HepG2 (cell line): ENCODE results near the gene CNTD1. TPM values are rescaled to one million over a fixed set of nuclear protein-coding genes. Genes with fewer than 3 reads are reported as not detected.

Experiments
- ARID4A ChIP-seq: sonication (generic); formaldehyde crosslinking; IDR thresholded peaks from 2 replicates; pipeline ENCODE4 v1.5.0; 2020; ENCODE audit warnings: mild to moderate bottlenecking, missing genetic modification reagents, borderline replicate concordance
- ATF7-NPFF ChIP-seq: sonication (generic); formaldehyde crosslinking; IDR thresholded peaks from 2 replicates; pipeline ENCODE4 v1.8.1; 2023; ENCODE audit warnings: mild to moderate bottlenecking, low read depth, missing genetic modification reagents, moderate library complexity
- EP300 ChIP-seq, 3 experiments: sonication (generic) in 1 of 3; formaldehyde crosslinking in 1 of 3; IDR thresholded peaks; 2 replicates each; pipeline versions ENCODE4 v1.5.1 to v1.6.1; 2011 to 2020; ENCODE audit warnings: low read depth in 2 of 3, low read length in 2 of 3, borderline replicate concordance in 1 of 3, improper control_type of control experiment in 1 of 3, mild to moderate bottlenecking in 1 of 3, missing genetic modification reagents in 1 of 3, moderate library complexity in 1 of 3
- GATAD1 ChIP-seq: IDR thresholded peaks from 2 replicates; pipeline ENCODE4 v1.6.1; 2016; ENCODE audit warnings: missing genetic modification reagents, missing compliant biosample characterization
- IKZF1 ChIP-seq: fragments of 450-650 bp; IDR thresholded peaks from 2 replicates; pipeline ENCODE4 v1.7.1; 2016
- MLX ChIP-seq: IDR thresholded peaks from 2 replicates; pipeline ENCODE4 v1.6.1; 2016
- RAD21 ChIP-seq: fragments of 450-650 bp; formaldehyde crosslinking; IDR thresholded peaks from 2 replicates; pipeline ENCODE4 v1.5.0; 2020; ENCODE audit warnings: mild to moderate bottlenecking
- RBM22 ChIP-seq: fragments of 200-400 bp; formaldehyde crosslinking; optimal IDR thresholded peaks from 2 replicates; pipeline ENCODE3; 2017; ENCODE audit warnings: mild to moderate bottlenecking, low read length, moderate library complexity
- SIX4 ChIP-seq: sonication (generic); formaldehyde crosslinking; IDR thresholded peaks from 2 replicates; pipeline ENCODE4 v1.4.0; 2020; ENCODE audit warnings: missing genetic modification reagents
- UBTF ChIP-seq: sonication (generic); formaldehyde crosslinking; IDR thresholded peaks from 2 replicates; pipeline ENCODE4 v1.4.0; 2020; ENCODE audit warnings: mild to moderate bottlenecking, missing genetic modification reagents
- ZFP36 ChIP-seq: fragments of 150-350 bp; IDR thresholded peaks from 2 replicates; pipeline ENCODE4 v1.6.1; 2018; ENCODE audit warnings: borderline replicate concordance, low read length, low read depth; ENCODE audit not compliant: partially characterized antibody
- ZNF556 ChIP-seq: sonication (generic); formaldehyde crosslinking; IDR thresholded peaks from 2 replicates; pipeline ENCODE4 v1.4.0; 2020; ENCODE audit warnings: mild to moderate bottlenecking, missing genetic modification reagents, borderline replicate concordance
- ZSCAN12 ChIP-seq: sonication (generic); formaldehyde crosslinking; IDR thresholded peaks from 2 replicates; pipeline ENCODE4 v1.9.0; 2021; ENCODE audit warnings: mild to moderate bottlenecking, missing genetic modification reagents
- polyA plus RNA-seq, 8 experiments: library from polyadenylated mRNA; depleted of rRNA in 3 of 8; stranded (reverse) in 7 of 8; unstranded in 1 of 8; fragments of >200 nt; fragmentation: Illumina TruSeq in 4 of 8; extraction: Trizol in 4 of 8; gene quantifications; 2 replicates each; pipeline versions ENCODE4 v1.2.1 to v1.2.3, GENCODE V29; 2011 to 2016; ENCODE audit warnings: low read depth in 4 of 8, missing spikeins in 1 of 8, mixed read lengths in 1 of 8; ENCODE audit not compliant: insufficient read depth in 1 of 8
- total RNA-seq, 5 experiments: library from RNA; depleted of rRNA; stranded (reverse); fragments of >200 nt; fragmentation: Illumina TruSeq; extraction: Trizol; gene quantifications; 2 replicates each; pipeline ENCODE4 v1.2.3, GENCODE V29; 2016; ENCODE audit warnings: low read depth in 1 of 5
- TF ChIP-seq, protein P1 (sequence below): sonication (generic); formaldehyde crosslinking; IDR thresholded peaks from 2 replicates; pipeline ENCODE4 v1.8.1; 2022; ENCODE audit warnings: mild to moderate bottlenecking, missing genetic modification reagents
- TF ChIP-seq, protein P2 (sequence below): sonication (generic); formaldehyde crosslinking; IDR thresholded peaks from 2 replicates; pipeline ENCODE4 v1.4.0; 2020; ENCODE audit warnings: missing genetic modification reagents

The CNTD1 gene
- total and polyA plus RNA-seq, 2 of the 13 experiments (the other 11 are each of a cell fraction or from before 2014, with no cell fraction given), result 0.11 to 0.15 TPM

- TF ChIP-seq, protein P1, sequence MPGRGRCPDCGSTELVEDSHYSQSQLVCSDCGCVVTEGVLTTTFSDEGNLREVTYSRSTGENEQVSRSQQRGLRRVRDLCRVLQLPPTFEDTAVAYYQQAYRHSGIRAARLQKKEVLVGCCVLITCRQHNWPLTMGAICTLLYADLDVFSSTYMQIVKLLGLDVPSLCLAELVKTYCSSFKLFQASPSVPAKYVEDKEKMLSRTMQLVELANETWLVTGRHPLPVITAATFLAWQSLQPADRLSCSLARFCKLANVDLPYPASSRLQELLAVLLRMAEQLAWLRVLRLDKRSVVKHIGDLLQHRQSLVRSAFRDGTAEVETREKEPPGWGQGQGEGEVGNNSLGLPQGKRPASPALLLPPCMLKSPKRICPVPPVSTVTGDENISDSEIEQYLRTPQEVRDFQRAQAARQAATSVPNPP, result 0 out of 2 replicates have a peak, but pooled peaks have one; percentile 28
- TF ChIP-seq SIX4 (peak; percentile 35; the same call in 1 of the 2 replicates), EP300 (IDR thresholded peaks at IDR 0.05; ENCODE audit: low read depth in 2 of 2, low read length in 2 of 2) (peak in 1 of 2 experiments; percentile 26; a peak in 2 of 4 replicates), EP300 (CRISPR knock-in tag; IDR thresholded peaks at IDR 0.05; ENCODE audit: borderline replicate concordance) (peak; percentile 63), UBTF (CRISPR knock-in tag) (peak; percentile 83), ZSCAN12 (peak; percentile 82; the same call in 1 of the 2 replicates), ZNF556 (CRISPR knock-in tag) (peak; percentile 96), MLX (CRISPR knock-in tag) (peak; percentile 84), ARID4A (CRISPR knock-in tag) (peak; percentile 100), ZFP36 (no peak), RAD21 (CRISPR knock-in tag) (peak; percentile 30; the same call in 1 of the 2 replicates), RBM22 (no peak), ATF7-NPFF (CRISPR knock-in tag) (no peak; the same call in none of the 2 replicates), GATAD1 (CRISPR knock-in tag) (peak; percentile 99), IKZF1 (no peak)
- TF ChIP-seq, protein P2, sequence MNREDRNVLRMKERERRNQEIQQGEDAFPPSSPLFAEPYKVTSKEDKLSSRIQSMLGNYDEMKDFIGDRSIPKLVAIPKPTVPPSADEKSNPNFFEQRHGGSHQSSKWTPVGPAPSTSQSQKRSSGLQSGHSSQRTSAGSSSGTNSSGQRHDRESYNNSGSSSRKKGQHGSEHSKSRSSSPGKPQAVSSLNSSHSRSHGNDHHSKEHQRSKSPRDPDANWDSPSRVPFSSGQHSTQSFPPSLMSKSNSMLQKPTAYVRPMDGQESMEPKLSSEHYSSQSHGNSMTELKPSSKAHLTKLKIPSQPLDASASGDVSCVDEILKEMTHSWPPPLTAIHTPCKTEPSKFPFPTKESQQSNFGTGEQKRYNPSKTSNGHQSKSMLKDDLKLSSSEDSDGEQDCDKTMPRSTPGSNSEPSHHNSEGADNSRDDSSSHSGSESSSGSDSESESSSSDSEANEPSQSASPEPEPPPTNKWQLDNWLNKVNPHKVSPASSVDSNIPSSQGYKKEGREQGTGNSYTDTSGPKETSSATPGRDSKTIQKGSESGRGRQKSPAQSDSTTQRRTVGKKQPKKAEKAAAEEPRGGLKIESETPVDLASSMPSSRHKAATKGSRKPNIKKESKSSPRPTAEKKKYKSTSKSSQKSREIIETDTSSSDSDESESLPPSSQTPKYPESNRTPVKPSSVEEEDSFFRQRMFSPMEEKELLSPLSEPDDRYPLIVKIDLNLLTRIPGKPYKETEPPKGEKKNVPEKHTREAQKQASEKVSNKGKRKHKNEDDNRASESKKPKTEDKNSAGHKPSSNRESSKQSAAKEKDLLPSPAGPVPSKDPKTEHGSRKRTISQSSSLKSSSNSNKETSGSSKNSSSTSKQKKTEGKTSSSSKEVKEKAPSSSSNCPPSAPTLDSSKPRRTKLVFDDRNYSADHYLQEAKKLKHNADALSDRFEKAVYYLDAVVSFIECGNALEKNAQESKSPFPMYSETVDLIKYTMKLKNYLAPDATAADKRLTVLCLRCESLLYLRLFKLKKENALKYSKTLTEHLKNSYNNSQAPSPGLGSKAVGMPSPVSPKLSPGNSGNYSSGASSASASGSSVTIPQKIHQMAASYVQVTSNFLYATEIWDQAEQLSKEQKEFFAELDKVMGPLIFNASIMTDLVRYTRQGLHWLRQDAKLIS (CRISPR knock-in tag), result no peak
These were observed 34.5 kb downstream of the CNTD1 start, which contains the start of gene PSME3 (continued) for GRCh38 chr17:42832934-42833766.
